Measurements from ENCODE around the gene AGK. TPM values are rescaled to one million over a fixed set of nuclear protein-coding genes. Genes with fewer than 3 reads are reported as not detected.

The AGK gene
- polyA plus RNA-seq, 1 donor (not counting 4 experiments of a cell fraction or from before 2014, with no cell fraction given), result 40.0 TPM

- H4K20me1 ChIP-seq (ENCODE audit: control insufficient read depth, extremely low read depth, insufficient read depth, low read length), result no peaks in the 10 kb centered on the region
- no peaks in the 10 kb centered on the region for H3K36me3 ChIP-seq (ENCODE audit: control insufficient read depth in 2 of 2, extremely low read depth in 1 of 2, insufficient read depth in 2 of 2, low read length in 2 of 2)
- H3K27me3 ChIP-seq (ENCODE audit: control insufficient read depth, extremely low read depth, insufficient read depth, low read length), result peaks cover 3% of the 10 kb centered on the region
- H3K79me2 ChIP-seq (ENCODE audit: control insufficient read depth, insufficient read depth, low read length), result no peaks in the 10 kb centered on the region
- no peak overlapping the region for H3K9ac ChIP-seq (ENCODE audit: control insufficient read depth, extremely low read depth, insufficient read depth, low read length)
- H3K27ac ChIP-seq (ENCODE audit: control insufficient read depth, insufficient read depth, low read length), result no peak overlapping the region
- TF ChIP-seq EZH2 (IDR thresholded peaks at IDR 0.05; ENCODE audit: low read length) (no peak), CTCF (optimal IDR thresholded peaks at IDR 0.05 in 1 of 3, IDR thresholded peaks at IDR 0.05 in 1 of 3, conservative IDR thresholded peaks at IDR 0.05 in 1 of 3; ENCODE audit: extremely low read depth in 1 of 3, insufficient read depth in 2 of 3, low read length in 3 of 3) (no peak)
- H3K4me3 ChIP-seq (ENCODE audit: control insufficient read depth in 2 of 3, extremely low read depth in 1 of 3, insufficient read depth in 2 of 3, low read depth in 1 of 3, low read length in 3 of 3), result no peak overlapping the region
- H3K9me1 ChIP-seq (ENCODE audit: control insufficient read depth, extremely low read depth, insufficient read depth, low read length), result no peaks in the 10 kb centered on the region
- no peaks in the 10 kb centered on the region for H3K4me1 ChIP-seq (ENCODE audit: control insufficient read depth, extremely low read depth, insufficient read depth, low read length)
- no peak overlapping the region for H2AFZ ChIP-seq (ENCODE audit: control insufficient read depth, low read length)
- FAIRE-seq, result no peak
- DNase-seq (ENCODE audit: low read depth, low spot score), result no peak
- H3K9me3 ChIP-seq (ENCODE audit: control insufficient read depth, low read depth, low read length), result no peaks in the 10 kb centered on the region
- dilution Hi-C loops (cut with MboI; ENCODE audit: extremely low pct_ligation_motif_present, low sequenced_read_pairs), result no loop called here
- H3K4me2 ChIP-seq (ENCODE audit: control insufficient read depth, extremely low read depth, insufficient read depth, low read depth, low read length), result no peak overlapping the region
Measured at GRCh38 chr7:141541375-141541774, 9.8 kb upstream of the AGK start.

GRCh38 chr7:141544831-141545230 is 6.4 kb upstream of the AGK start:
- no peaks in the 10 kb centered on the region for H3K9me1 ChIP-seq (ENCODE audit: control insufficient read depth, extremely low read depth, insufficient read depth, low read length)
- no peak for FAIRE-seq
- TF ChIP-seq CTCF (optimal IDR thresholded peaks at IDR 0.05 in 1 of 3, IDR thresholded peaks at IDR 0.05 in 1 of 3, conservative IDR thresholded peaks at IDR 0.05 in 1 of 3; ENCODE audit: extremely low read depth in 1 of 3, insufficient read depth in 2 of 3, low read length in 3 of 3) (no peak), EZH2 (IDR thresholded peaks at IDR 0.05; ENCODE audit: low read length) (no peak)
- dilution Hi-C loops (cut with MboI; ENCODE audit: extremely low pct_ligation_motif_present, low sequenced_read_pairs), result no loop called here
- no peaks in the 10 kb centered on the region for H3K4me1 ChIP-seq (ENCODE audit: control insufficient read depth, extremely low read depth, insufficient read depth, low read length)
- no peaks in the 10 kb centered on the region for H3K9me3 ChIP-seq (ENCODE audit: control insufficient read depth, low read depth, low read length)
- no peak overlapping the region for H3K9ac ChIP-seq (ENCODE audit: control insufficient read depth, extremely low read depth, insufficient read depth, low read length)
- H2AFZ ChIP-seq (ENCODE audit: control insufficient read depth, low read length), result no peak overlapping the region
- H4K20me1 ChIP-seq (ENCODE audit: control insufficient read depth, extremely low read depth, insufficient read depth, low read length), result no peaks in the 10 kb centered on the region
- no peak overlapping the region for H3K4me3 ChIP-seq (ENCODE audit: control insufficient read depth in 2 of 3, extremely low read depth in 1 of 3, insufficient read depth in 2 of 3, low read depth in 1 of 3, low read length in 3 of 3)
- H3K4me2 ChIP-seq (ENCODE audit: control insufficient read depth, extremely low read depth, insufficient read depth, low read depth, low read length), result no peak overlapping the region
- no peak overlapping the region for H3K27ac ChIP-seq (ENCODE audit: control insufficient read depth, insufficient read depth, low read length)
- H3K27me3 ChIP-seq (ENCODE audit: control insufficient read depth, extremely low read depth, insufficient read depth, low read length), result peaks cover 3% of the 10 kb centered on the region
- H3K36me3 ChIP-seq (ENCODE audit: control insufficient read depth in 2 of 2, extremely low read depth in 1 of 2, insufficient read depth in 2 of 2, low read length in 2 of 2), result no peaks in the 10 kb centered on the region
- no peak for DNase-seq (ENCODE audit: low read depth, low spot score)
- H3K79me2 ChIP-seq (ENCODE audit: control insufficient read depth, insufficient read depth, low read length), result no peaks in the 10 kb centered on the region

Data from keratinocyte (primary cell).